A673 (cell line): ENCODE data around the gene QRICH2.

Experiments
- CTCF ChIP-seq: fragments of 300-800, 200-600 bp; sonication (generic); conservative IDR thresholded peaks from 2 replicates; pipeline ENCODE4 v1.5.1; 2017; ENCODE audit warnings: low read depth, mild to moderate bottlenecking, antibody characterized with exemption, low read length, moderate library complexity, mixed read lengths
- EZH2 ChIP-seq: fragments of 200-600 bp; sonication (generic); IDR thresholded peaks from 2 replicates; pipeline ENCODE4 v1.6.1; 2017; ENCODE audit warnings: borderline replicate concordance, low read depth, mild to moderate bottlenecking, mixed read lengths, antibody characterized with exemption, low read length; ENCODE audit not compliant: poor library complexity, severe bottlenecking

GRCh38 chr17:76354747-76355310 lies 46.8 kb upstream of the QRICH2 start:
- TF ChIP-seq CTCF (no peak), EZH2 (no peak)
